B cell (primary cell): ENCODE results near the gene RIPOR2. TPM values are rescaled to one million over a fixed set of nuclear protein-coding genes. Genes with fewer than 3 reads are reported as not detected.

Experiments used
- ATAC-seq: fragments of 200-7000 bp; cut with Tn5 transposase; one replicate; pipeline ENCODE4 v1.10.0; 2021; ENCODE audit warnings: low read depth, mild to moderate bottlenecking, moderate number of reproducible peaks, moderate library complexity
- CTCF ChIA-PET: fragments of 350-600 bp; sonication (Branson Sonifier 250); formaldehyde crosslinking; loops from one replicate; lab custom pipeline; 2021; ENCODE audit warnings: antibody characterized with exemption, inconsistent platforms; lab: Charles Lee
- POLR2A ChIA-PET: fragments of 350-600 bp; sonication (Branson Sonifier 250); formaldehyde crosslinking; loops from one replicate; lab custom pipeline; 2021; ENCODE audit warnings: antibody characterized with exemption; lab: Charles Lee
- DNase-seq: peaks from one replicate; pipeline ENCODE4 v3.0.0; 2013
- H2AFZ ChIP-seq: 2 replicates; pipeline ENCODE4 v1.6.1; 2012; ENCODE audit warnings: mild to moderate bottlenecking, low read depth, low read length; ENCODE audit not compliant: insufficient read depth, poor library complexity, severe bottlenecking
- H3K27ac ChIP-seq, 2 donors: 1 replicate in 1 of 2; 2 replicates in 1 of 2; pipeline ENCODE4 v1.5.1; 2012 to 2013; ENCODE audit warnings: low read length in 2 of 2, mild to moderate bottlenecking in 2 of 2, moderate library complexity in 1 of 2
- H3K27me3 ChIP-seq, 4 experiments: fragments of 200-600 bp in 1 of 4; sonication (generic) in 1 of 4; replicated peaks in 1 of 4; 1 replicate in 2 of 4; 2 replicates in 2 of 4; pipeline versions ENCODE4 v1.6.1 to v1.7.0; 2013 to 2016; ENCODE audit warnings: low read length in 3 of 4, mild to moderate bottlenecking in 2 of 4, mixed read lengths in 1 of 4, moderate library complexity in 1 of 4; ENCODE audit not compliant: insufficient read depth in 4 of 4, control insufficient read depth in 3 of 4; ENCODE audit errors: control extremely low read depth in 1 of 4
- H3K36me3 ChIP-seq, 2 experiments: replicated peaks in 1 of 2; 1 replicate in 1 of 2; 2 replicates in 1 of 2; pipeline versions ENCODE4 v1.6.1 to v1.7.1; 2013; ENCODE audit warnings: low read length in 1 of 2; ENCODE audit not compliant: insufficient read depth in 2 of 2, control insufficient read depth in 1 of 2; ENCODE audit errors: control extremely low read depth in 1 of 2, extremely low read depth in 1 of 2
- H3K4me1 ChIP-seq, 2 donors: fragments of 200-600 bp in 1 of 2; sonication (generic) in 1 of 2; 1 replicate in 1 of 2; 2 replicates in 1 of 2; pipeline versions ENCODE4 v1.5.1 to v1.6.1; 2013 to 2017; ENCODE audit warnings: low read length in 2 of 2; ENCODE audit not compliant: control insufficient read depth in 2 of 2, insufficient read depth in 2 of 2
- H3K4me2 ChIP-seq: replicated peaks from 2 replicates; pipeline ENCODE3; 2012; ENCODE audit warnings: mild to moderate bottlenecking, low read depth, low read length; ENCODE audit not compliant: poor library complexity, severe bottlenecking
- H3K4me3 ChIP-seq, 5 experiments: fragments of 200-600 bp in 1 of 5; sonication (generic) in 1 of 5; 1 replicate in 3 of 5; 2 replicates in 2 of 5; pipeline versions ENCODE4 v1.5.1 to v1.7.0; 2011 to 2016; ENCODE audit warnings: low read length in 4 of 5, mild to moderate bottlenecking in 4 of 5, low read depth in 2 of 5, control low read depth in 1 of 5, moderate library complexity in 1 of 5; ENCODE audit not compliant: insufficient read depth in 1 of 5; ENCODE audit errors: control extremely low read depth in 1 of 5, extremely low read depth in 1 of 5
- H3K79me2 ChIP-seq: fragments of 200-600 bp; sonication (generic); one replicate; pipeline ENCODE4 v1.6.0; 2016; ENCODE audit warnings: low read length; ENCODE audit not compliant: control insufficient read depth, insufficient read depth
- H3K9ac ChIP-seq: fragments of 200-600 bp; sonication (generic); 2 replicates; pipeline ENCODE4 v1.6.1; 2017; ENCODE audit warnings: mild to moderate bottlenecking, low read length, moderate library complexity
- H3K9me3 ChIP-seq, 3 donors: one replicate each; pipeline versions ENCODE4 v1.6.1 to v1.7.1; 2013; ENCODE audit warnings: low read length in 2 of 3; ENCODE audit not compliant: control insufficient read depth in 2 of 3, insufficient read depth in 1 of 3; ENCODE audit errors: control extremely low read depth in 1 of 3
- H4K20me1 ChIP-seq: 2 replicates; pipeline ENCODE4 v1.6.0; 2012; ENCODE audit warnings: mild to moderate bottlenecking, low read length; ENCODE audit not compliant: insufficient read depth, control insufficient read depth, poor library complexity, severe bottlenecking
- H3K27ac Mint-ChIP-seq: one replicate; pipeline ENCODE4 v1.8.0; 2021; ENCODE audit warnings: mixed read lengths
- H3K27me3 Mint-ChIP-seq: one replicate; pipeline ENCODE4 v1.8.0; 2021; ENCODE audit warnings: mixed read lengths
- H3K4me1 Mint-ChIP-seq: one replicate; pipeline ENCODE4 v1.8.0; 2021; ENCODE audit warnings: mixed read lengths
- H3K4me3 Mint-ChIP-seq: one replicate; pipeline ENCODE4 v1.8.0; 2021; ENCODE audit warnings: mixed read lengths
- H3K9me3 Mint-ChIP-seq: one replicate; pipeline ENCODE4 v1.8.0; 2022; ENCODE audit warnings: mixed read lengths; ENCODE audit not compliant: insufficient read depth
- EZH2 ChIP-seq: IDR thresholded peaks from 2 replicates; pipeline ENCODE4 v1.6.1; 2012; ENCODE audit warnings: borderline replicate concordance, low read depth, mild to moderate bottlenecking, moderate library complexity, low read length; ENCODE audit not compliant: insufficient read depth, poor library complexity, severe bottlenecking
- WGBS: methylation state at CpG from one replicate; pipeline ENCODE4 v1.1.5; 2013; ENCODE audit warnings: missing lambda C conversion rate; ENCODE audit not compliant: insufficient coverage; 5-methylcytosine and 5-hydroxymethylcytosine counted together
- intact Hi-C: fragments of 100-400 bp; cut with micrococcal nuclease; formaldehyde crosslinking; loops from one replicate; pipeline ENCODE4 v1.10.0; 2022
- polyA minus RNA-seq: library from RNA; depleted of rRNA, polyadenylated mRNA; stranded (reverse); fragments of >200 nt; gene quantifications from 2 replicates; pipeline ENCODE4 v1.2.3, GENCODE V29; 2012
- polyA plus RNA-seq: library from polyadenylated mRNA; depleted of rRNA; stranded (reverse); fragments of >200 nt; gene quantifications from 2 replicates; pipeline ENCODE4 v1.2.3, GENCODE V29; 2012
- total RNA-seq, 2 donors: library from RNA; stranded (reverse); fragments of 120-200 nt in 1 of 2; gene quantifications; 1 replicate in 1 of 2; 2 replicates in 1 of 2; pipeline versions ENCODE4 v1.2.3 to v1.2.4, GENCODE V29; 2013 to 2022
- TF ChIP-seq, protein P1 (sequence below): fragments of 200-600 bp; IDR thresholded peaks from one replicate; pipeline ENCODE4 v1.8.0; 2022; ENCODE audit warnings: antibody characterized with exemption, mild to moderate bottlenecking

The RIPOR2 gene, protein sequence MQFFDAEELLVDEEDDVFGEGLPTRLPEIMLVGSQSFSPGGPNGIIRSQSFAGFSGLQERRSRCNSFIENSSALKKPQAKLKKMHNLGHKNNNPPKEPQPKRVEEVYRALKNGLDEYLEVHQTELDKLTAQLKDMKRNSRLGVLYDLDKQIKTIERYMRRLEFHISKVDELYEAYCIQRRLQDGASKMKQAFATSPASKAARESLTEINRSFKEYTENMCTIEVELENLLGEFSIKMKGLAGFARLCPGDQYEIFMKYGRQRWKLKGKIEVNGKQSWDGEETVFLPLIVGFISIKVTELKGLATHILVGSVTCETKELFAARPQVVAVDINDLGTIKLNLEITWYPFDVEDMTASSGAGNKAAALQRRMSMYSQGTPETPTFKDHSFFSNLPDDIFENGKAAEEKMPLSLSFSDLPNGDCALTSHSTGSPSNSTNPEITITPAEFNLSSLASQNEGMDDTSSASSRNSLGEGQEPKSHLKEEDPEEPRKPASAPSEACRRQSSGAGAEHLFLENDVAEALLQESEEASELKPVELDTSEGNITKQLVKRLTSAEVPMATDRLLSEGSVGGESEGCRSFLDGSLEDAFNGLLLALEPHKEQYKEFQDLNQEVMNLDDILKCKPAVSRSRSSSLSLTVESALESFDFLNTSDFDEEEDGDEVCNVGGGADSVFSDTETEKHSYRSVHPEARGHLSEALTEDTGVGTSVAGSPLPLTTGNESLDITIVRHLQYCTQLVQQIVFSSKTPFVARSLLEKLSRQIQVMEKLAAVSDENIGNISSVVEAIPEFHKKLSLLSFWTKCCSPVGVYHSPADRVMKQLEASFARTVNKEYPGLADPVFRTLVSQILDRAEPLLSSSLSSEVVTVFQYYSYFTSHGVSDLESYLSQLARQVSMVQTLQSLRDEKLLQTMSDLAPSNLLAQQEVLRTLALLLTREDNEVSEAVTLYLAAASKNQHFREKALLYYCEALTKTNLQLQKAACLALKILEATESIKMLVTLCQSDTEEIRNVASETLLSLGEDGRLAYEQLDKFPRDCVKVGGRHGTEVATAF
- total RNA-seq (430 and 443 TPM in 2 replicates), polyA plus RNA-seq (300 and 324 TPM in 2 replicates), polyA minus RNA-seq (344 and 435 TPM in 2 replicates)
- total RNA-seq (2013), result 609 TPM

DNA sequence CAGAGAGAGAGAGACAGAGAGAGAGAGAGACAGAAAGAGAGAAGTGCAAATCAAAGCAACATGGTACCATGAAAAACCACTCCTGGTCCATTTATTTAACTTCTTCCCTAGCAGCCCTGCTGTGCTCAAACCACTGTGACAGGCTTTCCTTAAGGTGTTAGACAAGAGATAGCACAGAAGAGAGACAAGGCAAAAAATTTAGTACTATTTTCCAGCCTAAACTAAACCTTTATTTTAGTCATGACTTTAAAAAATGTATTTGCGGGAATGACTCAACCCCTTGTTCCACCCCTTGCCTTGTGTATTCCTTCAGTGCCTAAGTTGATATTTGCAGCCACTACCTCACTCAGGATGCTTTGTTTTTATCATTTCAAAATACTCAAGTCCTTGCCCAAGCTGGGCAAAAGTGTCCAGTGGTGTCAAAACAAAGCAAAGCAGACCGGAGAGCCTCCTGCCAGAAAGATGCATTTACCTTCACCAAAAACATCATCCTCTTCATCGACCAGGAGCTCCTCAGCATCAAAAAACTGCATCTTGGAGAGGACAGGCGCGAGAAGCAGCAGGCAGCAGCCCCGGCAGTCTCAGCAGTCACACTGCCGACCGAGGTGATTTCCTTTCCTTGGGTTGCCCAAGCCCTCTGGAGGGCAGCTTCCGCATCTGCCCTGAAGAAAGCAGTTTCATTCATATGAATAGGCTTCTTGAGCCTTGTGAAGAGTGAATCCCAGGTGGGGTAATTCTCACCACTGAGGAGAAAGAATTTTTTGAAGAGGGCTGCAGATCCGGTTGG lies at the start of gene RIPOR2:
Gene RIPOR2 (minus strand): TSS at position 595 of the 787 bp plus-strand sequence. CDS start 62 bp downstream, at position 533.
- H3K9me3 Mint-ChIP-seq, result no peaks in the 10 kb centered on the region
- peak within 1 kb of the TSS; percentile 93 for H3K27ac ChIP-seq
- no peaks in the 10 kb centered on the region for H3K27me3 ChIP-seq
- peak within 1 kb of the TSS; percentile 95 for H3K4me3 Mint-ChIP-seq
- peak within 1 kb of the TSS; percentile 72 to 100 (median 86) for H3K4me3 ChIP-seq
- TF ChIP-seq EZH2, result no peak
- TF ChIP-seq, protein P1, sequence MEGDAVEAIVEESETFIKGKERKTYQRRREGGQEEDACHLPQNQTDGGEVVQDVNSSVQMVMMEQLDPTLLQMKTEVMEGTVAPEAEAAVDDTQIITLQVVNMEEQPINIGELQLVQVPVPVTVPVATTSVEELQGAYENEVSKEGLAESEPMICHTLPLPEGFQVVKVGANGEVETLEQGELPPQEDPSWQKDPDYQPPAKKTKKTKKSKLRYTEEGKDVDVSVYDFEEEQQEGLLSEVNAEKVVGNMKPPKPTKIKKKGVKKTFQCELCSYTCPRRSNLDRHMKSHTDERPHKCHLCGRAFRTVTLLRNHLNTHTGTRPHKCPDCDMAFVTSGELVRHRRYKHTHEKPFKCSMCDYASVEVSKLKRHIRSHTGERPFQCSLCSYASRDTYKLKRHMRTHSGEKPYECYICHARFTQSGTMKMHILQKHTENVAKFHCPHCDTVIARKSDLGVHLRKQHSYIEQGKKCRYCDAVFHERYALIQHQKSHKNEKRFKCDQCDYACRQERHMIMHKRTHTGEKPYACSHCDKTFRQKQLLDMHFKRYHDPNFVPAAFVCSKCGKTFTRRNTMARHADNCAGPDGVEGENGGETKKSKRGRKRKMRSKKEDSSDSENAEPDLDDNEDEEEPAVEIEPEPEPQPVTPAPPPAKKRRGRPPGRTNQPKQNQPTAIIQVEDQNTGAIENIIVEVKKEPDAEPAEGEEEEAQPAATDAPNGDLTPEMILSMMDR, result peak; percentile 30
- H3K9me3 ChIP-seq, result no peaks in the 10 kb centered on the region
- peak within 1 kb of the TSS; percentile 84 for H3K9ac ChIP-seq
- peaks cover 17% of the 10 kb centered on the region for H4K20me1 ChIP-seq
- H3K27me3 Mint-ChIP-seq, result no peaks in the 10 kb centered on the region
- peaks cover 69% of the 10 kb centered on the region for H3K4me1 Mint-ChIP-seq
- ATAC-seq (peak; percentile 54), DNase-seq (peak; percentile 86)
- POLR2A ChIA-PET, result interaction anchor here (0.6 to 10.0 kb wide), 17 partner anchors 8 to 1222 kb away, joined by 3 to 229 read pairs (median 8); no protein-coding TSS in a partner anchor
- WGBS, result 8% methylated on average over 9 of the region's 10 CpGs
- H3K4me2 ChIP-seq, result peak within 1 kb of the TSS; percentile 77
- no peak within 1 kb of the TSS for H2AFZ ChIP-seq
- peaks cover 52 to 54% of the 10 kb centered on the region in 2 donors for H3K4me1 ChIP-seq
- H3K79me2 ChIP-seq, result peaks cover 88% of the 10 kb centered on the region
- CTCF ChIA-PET, result interaction anchor here (1.0 to 19.0 kb wide), 25 partner anchors 9 to 136 kb away, joined by 3 to 465 read pairs (median 19); no protein-coding TSS in a partner anchor
- H3K36me3 ChIP-seq, result peaks cover 1 to 35% of the 10 kb centered on the region in 2 experiments
- intact Hi-C loops, result loop anchor here (1.0 to 5.0 kb wide), 3 partner anchors 14 to 213 kb away; no protein-coding TSS in a partner anchor
- H3K27ac Mint-ChIP-seq, result peak within 1 kb of the TSS; percentile 90
